Activated CD8-positive, alpha-beta memory T cell treated with anti-CD3 and anti-CD28 coated beads, Interleukin-2, amount 10 ng/mL, durations not matched to agents 7 days and 5 days (primary cell): ENCODE results near the gene TCF12. TPM values are rescaled to one million over a fixed set of nuclear protein-coding genes. Genes with fewer than 3 reads are reported as not detected.

Source experiments
- ATAC-seq: fragments of 150-1000 bp; cut with Tn5 transposase; one replicate; pipeline ENCODE4 v1.10.0; 2021; ENCODE audit warnings: moderate library complexity
- CTCF ChIA-PET: fragments of 350-600 bp; sonication (Branson Sonifier 250); formaldehyde crosslinking; loops from one replicate; lab custom pipeline; 2021; ENCODE audit warnings: antibody characterized with exemption; lab: Charles Lee
- DNase-seq: peaks from one replicate; pipeline ENCODE4 v3.0.0-alpha.2; 2020
- H3K27ac Mint-ChIP-seq: one replicate; pipeline ENCODE4 v1.8.0; 2021; ENCODE audit warnings: mild to moderate bottlenecking, mixed read lengths
- H3K27me3 Mint-ChIP-seq: one replicate; pipeline ENCODE4 v1.8.0; 2021; ENCODE audit warnings: mixed read lengths
- H3K36me3 Mint-ChIP-seq: one replicate; pipeline ENCODE4 v1.8.0; 2021; ENCODE audit warnings: mild to moderate bottlenecking, mixed read lengths
- H3K4me1 Mint-ChIP-seq: one replicate; pipeline ENCODE4 v1.8.0; 2021; ENCODE audit warnings: mixed read lengths
- H3K4me3 Mint-ChIP-seq: one replicate; pipeline ENCODE4 v1.8.0; 2021; ENCODE audit warnings: mild to moderate bottlenecking, moderate library complexity, mixed read lengths
- H3K9me3 Mint-ChIP-seq: one replicate; pipeline ENCODE4 v1.8.0; 2022; ENCODE audit warnings: low read depth, mixed read lengths
- total RNA-seq, 2 experiments: library from RNA; stranded (reverse); gene quantifications; one replicate each; pipeline ENCODE4 v1.2.3, GENCODE V29; 2021

TCF12 gene
- total RNA-seq, 2 experiments from 2014 or later = 75.4 to 89.0 TPM

DNA sequence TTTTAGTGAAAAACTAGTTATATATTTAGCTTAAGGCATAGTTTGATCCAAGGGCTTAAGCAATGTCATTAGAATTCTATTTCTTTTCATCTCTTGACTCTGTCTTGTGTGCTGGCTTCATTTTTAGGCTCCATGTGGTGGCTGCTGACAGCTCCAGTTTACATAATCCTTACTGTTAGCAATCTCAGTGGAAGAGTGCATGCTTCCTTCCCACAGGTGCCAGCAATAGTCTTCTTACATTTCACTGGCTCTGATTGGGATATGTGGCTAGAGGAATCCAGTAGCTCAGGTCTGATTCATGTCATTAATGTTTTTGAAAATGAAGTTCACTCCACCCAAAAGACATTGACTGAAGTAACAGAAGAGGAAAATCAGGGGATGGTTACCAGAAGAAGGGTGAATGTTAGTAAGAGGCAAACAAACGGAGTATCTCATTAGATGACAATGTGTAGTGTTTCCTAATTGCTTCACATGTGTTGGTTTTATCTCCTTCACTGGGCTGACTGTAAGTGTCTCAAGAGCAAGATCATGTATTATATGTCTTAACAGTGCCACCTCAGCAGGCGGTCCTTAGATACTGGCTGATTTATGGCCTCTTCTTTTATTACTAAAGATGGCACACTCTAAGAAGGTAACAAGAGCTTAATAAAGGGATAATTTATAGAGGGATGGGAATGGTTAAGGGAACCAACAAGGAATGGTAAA lies 25.6 kb upstream of the TCF12 start:
- Mint-ChIP-seq H3K9me3 (peaks cover 3% of the 10 kb centered on the region), H3K36me3 (peaks cover 6% of the 10 kb centered on the region), H3K27me3 (no peaks in the 10 kb centered on the region), H3K4me3 (no peak overlapping the region), H3K27ac (no peak overlapping the region), H3K4me1 (peaks cover 7% of the 10 kb centered on the region)
- CTCF ChIA-PET = interaction anchor here (1.7 kb wide), 1 partner anchor 19 kb away, joined by 4 read pairs; no protein-coding TSS in a partner anchor
- no peak for DNase-seq
- ATAC-seq = no peak

DNA sequence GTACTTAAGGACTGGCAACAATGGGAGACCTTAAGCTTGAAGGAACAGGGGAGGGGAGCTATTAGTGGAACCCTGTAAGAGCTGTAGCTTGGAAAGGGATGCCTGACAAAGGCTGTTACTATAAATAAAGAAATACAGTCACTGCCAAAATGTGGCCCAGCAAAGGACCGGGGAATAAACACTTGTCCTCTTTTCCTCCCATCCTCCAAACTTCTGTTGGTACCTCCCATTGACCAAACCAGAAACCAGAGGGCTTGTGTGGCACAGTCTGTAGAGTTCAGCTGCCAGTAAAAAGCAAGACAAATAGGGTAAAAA lies 25.1 kb upstream of the TCF12 start:
- H3K27me3 Mint-ChIP-seq = no peaks in the 10 kb centered on the region
- DNase-seq = no peak
- H3K4me1 Mint-ChIP-seq = peaks cover 3% of the 10 kb centered on the region
- H3K27ac Mint-ChIP-seq = no peak overlapping the region
- H3K36me3 Mint-ChIP-seq = peaks cover 6% of the 10 kb centered on the region
- CTCF ChIA-PET = no interaction called here
- peaks cover 3% of the 10 kb centered on the region for H3K9me3 Mint-ChIP-seq
- H3K4me3 Mint-ChIP-seq = no peak overlapping the region
- ATAC-seq = no peak

- DNase-seq (no peak), ATAC-seq (no peak)
- H3K36me3 Mint-ChIP-seq = peaks cover 6% of the 10 kb centered on the region
- no peak overlapping the region for H3K27ac Mint-ChIP-seq
- CTCF ChIA-PET = interaction anchor here (1.2 kb wide), 1 partner anchor 24 kb away, joined by 3 read pairs; the partner anchor contains the start of gene TCF12
- H3K4me3 Mint-ChIP-seq = no peak overlapping the region
- H3K9me3 Mint-ChIP-seq = peaks cover 3% of the 10 kb centered on the region
- H3K27me3 Mint-ChIP-seq = no peaks in the 10 kb centered on the region
- no peaks in the 10 kb centered on the region for H3K4me1 Mint-ChIP-seq
Observed at GRCh38 chr15:56894601-56895000, 23.8 kb upstream of the TCF12 start.

DNA sequence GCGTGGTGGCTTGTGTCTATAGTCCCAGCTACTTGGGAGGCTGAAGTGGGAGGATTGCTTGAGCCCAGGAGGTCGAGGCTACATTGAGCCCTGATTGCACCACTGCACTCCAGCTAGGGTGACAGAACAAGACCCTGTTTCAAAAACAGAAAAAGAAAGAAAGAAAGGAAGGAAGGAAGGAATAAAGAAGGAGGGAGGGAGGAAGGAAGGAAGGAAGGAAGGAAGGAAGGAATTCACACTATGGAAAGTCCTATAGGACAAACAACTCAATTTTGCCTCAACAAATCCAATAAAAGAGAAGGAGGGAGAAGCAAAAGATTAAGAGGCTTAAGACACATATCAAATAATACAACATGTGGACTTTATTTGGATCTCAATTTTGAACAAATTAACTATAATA lies 16.5 kb upstream of the TCF12 start:
- Mint-ChIP-seq H3K4me1 (peaks cover 5% of the 10 kb centered on the region), H3K9me3 (peaks cover 3% of the 10 kb centered on the region), H3K27me3 (no peaks in the 10 kb centered on the region), H3K27ac (no peak overlapping the region), H3K4me3 (no peak overlapping the region), H3K36me3 (peaks cover 4% of the 10 kb centered on the region)
- CTCF ChIA-PET = no interaction called here
- DNase-seq (no peak), ATAC-seq (no peak)

- CTCF ChIA-PET = interaction anchor here (2.2 kb wide), 1 partner anchor 12 kb away, joined by 7 read pairs; the partner anchor contains the start of gene TCF12
- peaks cover 8% of the 10 kb centered on the region for H3K4me1 Mint-ChIP-seq
- no peak for ATAC-seq
- no peak for DNase-seq
- peak overlapping the region; percentile 54 for H3K4me3 Mint-ChIP-seq
- H3K36me3 Mint-ChIP-seq = peaks cover 5% of the 10 kb centered on the region
- no peaks in the 10 kb centered on the region for H3K27me3 Mint-ChIP-seq
- peak overlapping the region; percentile 29 for H3K27ac Mint-ChIP-seq
- H3K9me3 Mint-ChIP-seq = no peaks in the 10 kb centered on the region
Observed at GRCh38 chr15:56906766-56907165, 11.7 kb upstream of the TCF12 start.

DNA sequence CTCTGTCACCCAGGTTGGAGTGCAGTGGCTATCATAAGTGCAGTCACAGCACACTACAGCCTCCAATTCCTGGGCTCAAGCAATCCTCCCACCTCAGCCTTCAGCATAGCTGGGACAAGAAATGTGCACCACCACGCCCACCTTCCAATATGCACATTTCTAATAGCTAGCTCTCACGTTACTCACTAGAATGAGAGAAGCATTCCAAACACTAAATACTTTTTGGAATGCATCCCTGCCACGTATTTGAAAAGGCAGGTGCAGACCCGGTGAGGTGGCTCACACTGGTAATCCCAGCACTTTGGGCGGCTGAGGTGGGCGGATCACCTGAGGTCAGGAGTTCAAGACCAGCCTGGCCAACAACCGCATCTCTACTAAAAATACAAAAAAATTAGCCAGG lies 7.6 kb upstream of the TCF12 start:
- Mint-ChIP-seq H3K4me3 (no peak overlapping the region), H3K27me3 (no peaks in the 10 kb centered on the region), H3K27ac (no peak overlapping the region), H3K36me3 (peaks cover 5% of the 10 kb centered on the region), H3K9me3 (no peaks in the 10 kb centered on the region), H3K4me1 (peaks cover 8% of the 10 kb centered on the region)
- CTCF ChIA-PET = interaction anchor here (0.7 to 1.3 kb wide), 3 partner anchors 19 to 236 kb away, joined by 3 to 4 read pairs (median 4); no protein-coding TSS in a partner anchor
- DNase-seq = no peak
- no peak for ATAC-seq

DNA sequence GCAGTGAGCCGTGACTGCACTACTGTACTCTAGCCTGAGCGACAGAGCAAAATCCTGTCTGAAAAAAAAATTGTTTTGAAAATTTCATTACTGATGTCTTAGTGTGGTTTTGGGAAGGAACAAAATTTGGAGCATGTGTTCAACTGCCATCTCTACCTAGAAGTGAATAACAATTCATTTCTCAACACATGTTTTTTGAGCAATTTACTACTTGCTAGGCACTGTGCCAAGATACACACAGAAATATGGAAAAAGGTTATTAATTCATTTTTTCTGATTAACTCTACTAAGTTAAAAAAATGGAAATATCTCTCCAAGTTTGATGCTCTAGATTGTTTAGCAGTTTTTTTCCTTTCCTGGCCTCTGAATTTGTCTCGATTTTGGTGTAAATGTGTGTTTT lies 5.2 kb upstream of the TCF12 start:
- no peaks in the 10 kb centered on the region for H3K9me3 Mint-ChIP-seq
- H3K36me3 Mint-ChIP-seq = peaks cover 5% of the 10 kb centered on the region
- no peak overlapping the region for H3K27ac Mint-ChIP-seq
- ATAC-seq (no peak), DNase-seq (no peak)
- CTCF ChIA-PET = interaction anchor here (1.7 kb wide), 1 partner anchor 393 kb away, joined by 4 read pairs; no protein-coding TSS in a partner anchor
- no peaks in the 10 kb centered on the region for H3K27me3 Mint-ChIP-seq
- H3K4me3 Mint-ChIP-seq = no peak overlapping the region
- peaks cover 10% of the 10 kb centered on the region for H3K4me1 Mint-ChIP-seq

GRCh38 chr15:56913670-56914069 lies 4.8 kb upstream of the TCF12 start:
- ATAC-seq (no peak), DNase-seq (no peak)
- Mint-ChIP-seq H3K36me3 (peaks cover 5% of the 10 kb centered on the region), H3K4me1 (peaks cover 10% of the 10 kb centered on the region), H3K9me3 (no peaks in the 10 kb centered on the region), H3K27ac (no peak overlapping the region), H3K27me3 (no peaks in the 10 kb centered on the region), H3K4me3 (no peak overlapping the region)
- CTCF ChIA-PET = no interaction called here

- no peaks in the 10 kb centered on the region for H3K27me3 Mint-ChIP-seq
- H3K9me3 Mint-ChIP-seq = no peaks in the 10 kb centered on the region
- ATAC-seq (no peak), DNase-seq (no peak)
- no peak overlapping the region for H3K4me3 Mint-ChIP-seq
- H3K4me1 Mint-ChIP-seq = peaks cover 22% of the 10 kb centered on the region
- peaks cover 10% of the 10 kb centered on the region for H3K36me3 Mint-ChIP-seq
- H3K27ac Mint-ChIP-seq = no peak overlapping the region
- CTCF ChIA-PET = no interaction called here
Observed at GRCh38 chr15:56915888-56916287, 2.6 kb upstream of the TCF12 start.

DNA sequence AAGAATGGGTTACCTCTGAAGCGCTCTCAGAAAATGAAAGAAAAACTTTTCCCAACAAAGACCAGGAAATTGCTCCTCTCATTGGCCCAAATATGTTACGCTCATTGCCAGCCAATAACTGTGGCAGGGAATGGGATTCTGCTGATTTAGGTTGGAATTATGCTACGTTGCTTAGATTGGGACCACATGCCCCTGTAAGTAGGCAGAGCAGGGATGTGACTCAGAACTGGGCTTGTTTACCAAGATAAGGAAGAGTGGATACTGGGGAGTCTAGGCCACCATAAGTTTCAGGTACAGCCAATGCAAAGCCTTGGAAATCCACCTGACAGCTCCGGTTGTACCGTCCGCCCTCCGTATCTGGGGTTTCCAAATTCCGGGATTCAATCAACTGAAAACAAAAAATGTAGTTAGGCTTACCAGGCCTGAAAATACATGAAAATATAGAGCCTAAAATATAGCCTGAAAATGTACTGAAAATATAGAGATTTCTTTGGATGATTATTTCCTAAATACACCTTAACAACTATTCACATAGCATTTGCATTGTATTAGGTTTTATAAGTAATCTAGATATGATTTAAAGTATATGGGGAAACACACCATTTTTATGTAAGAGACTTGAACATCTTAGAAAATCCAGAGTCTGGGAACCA lies 1.5 kb upstream of the TCF12 start:
- CTCF ChIA-PET = interaction anchor here (1.5 kb wide), 1 partner anchor 16 kb away, joined by 4 read pairs; no protein-coding TSS in a partner anchor
- DNase-seq (no peak), ATAC-seq (no peak)
- H3K36me3 Mint-ChIP-seq = peaks cover 10% of the 10 kb centered on the region
- no peaks in the 10 kb centered on the region for H3K27me3 Mint-ChIP-seq
- no peak overlapping the region for H3K4me3 Mint-ChIP-seq
- H3K4me1 Mint-ChIP-seq = peaks cover 23% of the 10 kb centered on the region
- no peak overlapping the region for H3K27ac Mint-ChIP-seq
- no peaks in the 10 kb centered on the region for H3K9me3 Mint-ChIP-seq

DNA sequence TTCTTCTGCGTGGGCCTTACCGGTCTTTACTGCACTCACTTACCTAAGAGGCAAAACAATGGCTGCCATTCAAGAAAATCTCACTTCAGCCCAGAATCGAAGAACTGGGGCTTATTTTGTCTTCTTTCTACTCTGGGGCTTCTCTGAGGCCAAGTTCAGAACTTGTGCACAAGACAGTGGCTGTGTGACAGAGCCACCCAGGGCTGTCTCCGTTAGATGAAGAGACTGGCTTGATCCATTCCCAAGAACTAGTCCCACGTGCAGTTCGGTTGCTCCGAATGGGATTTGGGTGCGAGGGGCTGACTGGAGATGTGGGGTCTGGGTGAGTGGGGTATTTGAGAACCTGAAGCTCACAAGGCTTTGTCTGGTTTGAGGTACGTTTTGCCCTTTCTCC lies 795 bp upstream of the TCF12 start:
- ATAC-seq = no peak
- Mint-ChIP-seq H3K36me3 (peaks cover 10% of the 10 kb centered on the region), H3K9me3 (no peaks in the 10 kb centered on the region), H3K27me3 (no peaks in the 10 kb centered on the region), H3K4me3 (peak overlapping the region; percentile 83), H3K4me1 (peaks cover 23% of the 10 kb centered on the region), H3K27ac (peak overlapping the region; percentile 81)
- DNase-seq = no peak
- CTCF ChIA-PET = interaction anchor here (1.2 to 2.7 kb wide), 8 partner anchors 11 to 389 kb away, joined by 3 to 9 read pairs (median 4); no protein-coding TSS in a partner anchor

- CTCF ChIA-PET = interaction anchor here (1.0 to 2.7 kb wide), 8 partner anchors 12 to 674 kb away, joined by 3 to 9 read pairs (median 6); no protein-coding TSS in a partner anchor
- ATAC-seq = peak; percentile 28
- DNase-seq = peak; percentile 66
- H3K27me3 Mint-ChIP-seq = no peaks in the 10 kb centered on the region
- H3K9me3 Mint-ChIP-seq = no peaks in the 10 kb centered on the region
- H3K4me1 Mint-ChIP-seq = peaks cover 28% of the 10 kb centered on the region
- H3K4me3 Mint-ChIP-seq = peak overlapping the region; percentile 83
- peak overlapping the region; percentile 79 for H3K27ac Mint-ChIP-seq
- peaks cover 20% of the 10 kb centered on the region for H3K36me3 Mint-ChIP-seq
Observed at GRCh38 chr15:56919031-56919608, 676 bp downstream of the TCF12 start.

- Mint-ChIP-seq H3K27me3 (no peaks in the 10 kb centered on the region), H3K4me1 (peaks cover 30% of the 10 kb centered on the region), H3K27ac (peak overlapping the region; percentile 85), H3K36me3 (peaks cover 26% of the 10 kb centered on the region), H3K4me3 (peak overlapping the region; percentile 83), H3K9me3 (no peaks in the 10 kb centered on the region)
- CTCF ChIA-PET = interaction anchor here (0.7 to 2.7 kb wide), 3 partner anchors 10 to 387 kb away, joined by 5 to 9 read pairs (median 5); no protein-coding TSS in a partner anchor
- peak; percentile 46 for DNase-seq
- ATAC-seq = no peak
Observed at GRCh38 chr15:56919609-56920366, 1.3 kb downstream of the TCF12 start.
